C4-2B (cell line): ENCODE measurements around the gene PKHD1.

Experiments
- CTCF ChIP-seq: fragments of 450-650 bp; conservative IDR thresholded peaks from 2 replicates; pipeline ENCODE4 v1.5.1; 2017; ENCODE audit warnings: mild to moderate bottlenecking
- ZFX ChIP-seq: fragments of 450-650 bp; IDR thresholded peaks from 2 replicates; pipeline ENCODE4 v1.6.1; 2017

GRCh38 chr6:52016915-52017748 is 70.3 kb downstream of the PKHD1 start:
- no peak for TF ChIP-seq CTCF
- TF ChIP-seq ZFX = no peak
